Fibroblast of lung (primary cell): ENCODE measurements around the gene ZPLD1. TPM values are rescaled to one million over a fixed set of nuclear protein-coding genes. Genes with fewer than 3 reads are reported as not detected.

Source experiments
- DNase-seq, 2 donors: peaks; one replicate each; pipeline versions ENCODE4 v3.0.0 to v3.0.0-alpha.2; 2010; ENCODE audit warnings: low read depth in 2 of 2
- H2AFZ ChIP-seq: 2 replicates; pipeline ENCODE4 v1.5.1; 2012; ENCODE audit warnings: low read length, control low read depth, inconsistent platforms
- H3K27ac ChIP-seq: 2 replicates; pipeline ENCODE4 v1.5.1; 2011; ENCODE audit warnings: low read length, control low read depth; ENCODE audit not compliant: insufficient read depth
- H3K27me3 ChIP-seq: 2 replicates; pipeline ENCODE4 v1.5.1; 2011; ENCODE audit warnings: mild to moderate bottlenecking, low read length; ENCODE audit not compliant: control insufficient read depth, insufficient read depth
- H3K36me3 ChIP-seq: 2 replicates; pipeline ENCODE4 v1.5.1; 2011; ENCODE audit warnings: low read length; ENCODE audit not compliant: control insufficient read depth, insufficient read depth
- H3K4me1 ChIP-seq: 2 replicates; pipeline ENCODE4 v1.5.1; 2011; ENCODE audit warnings: low read length; ENCODE audit not compliant: control insufficient read depth, insufficient read depth; ENCODE audit errors: extremely low read depth
- H3K4me2 ChIP-seq: 2 replicates; pipeline ENCODE4 v1.5.1; 2011; ENCODE audit warnings: low read length, control low read depth; ENCODE audit not compliant: insufficient read depth; ENCODE audit errors: extremely low read depth
- H3K4me3 ChIP-seq, 4 experiments: fragments of 200-600 bp in 1 of 4; sonication (generic) in 1 of 4; replicated peaks in 1 of 4; 2 replicates each; pipeline ENCODE4 v1.5.1; 2011 to 2016; ENCODE audit warnings: low read length in 4 of 4, low read depth in 3 of 4, mild to moderate bottlenecking in 3 of 4, control low read depth in 2 of 4, inconsistent platforms in 1 of 4, mixed read lengths in 1 of 4; ENCODE audit not compliant: insufficient read depth in 1 of 4; ENCODE audit errors: control extremely low read depth in 1 of 4
- H3K79me2 ChIP-seq: 2 replicates; pipeline ENCODE4 v1.5.1; 2012; ENCODE audit warnings: mild to moderate bottlenecking, low read length, inconsistent platforms; ENCODE audit not compliant: control insufficient read depth, insufficient read depth
- H3K9ac ChIP-seq: 2 replicates; pipeline ENCODE4 v1.5.1; 2011; ENCODE audit warnings: mild to moderate bottlenecking, low read length, control low read depth; ENCODE audit not compliant: insufficient read depth
- H3K9me3 ChIP-seq: 2 replicates; pipeline ENCODE4 v1.5.1; 2012; ENCODE audit warnings: low read depth, low read length; ENCODE audit not compliant: control insufficient read depth, insufficient read depth
- H4K20me1 ChIP-seq: 2 replicates; pipeline ENCODE4 v1.5.1; 2011; ENCODE audit warnings: low read length; ENCODE audit not compliant: control insufficient read depth, insufficient read depth; ENCODE audit errors: extremely low read depth
- EZH2 ChIP-seq: IDR thresholded peaks from 2 replicates; pipeline ENCODE4 v1.5.1; 2012; ENCODE audit warnings: low read length, control low read depth, mild to moderate bottlenecking; ENCODE audit errors: missing control alignments
- polyA plus RNA-seq, 2 donors: library from polyadenylated mRNA; depleted of rRNA in 1 of 2; stranded (reverse) in 1 of 2; unstranded in 1 of 2; fragments of >200 nt; gene quantifications; 2 replicates each; pipeline ENCODE4 v1.2.1, GENCODE V29; 2011 to 2012; ENCODE audit warnings: missing spikeins in 1 of 2
- total RNA-seq: library from RNA; depleted of rRNA; stranded (reverse); fragments of >200 nt; gene quantifications from 2 replicates; pipeline ENCODE4 v1.2.1, GENCODE V29; 2014
- TF ChIP-seq, protein P1 (sequence below), 2 donors: IDR thresholded peaks in 1 of 2; conservative IDR thresholded peaks in 1 of 2; 1 replicate in 1 of 2; 2 replicates in 1 of 2; pipeline ENCODE4 v1.5.1; 2011 to 2012; ENCODE audit warnings: low read length in 2 of 2, control low read depth in 1 of 2, inconsistent platforms in 1 of 2, low read depth in 1 of 2, mild to moderate bottlenecking in 1 of 2

ZPLD1 gene
- total and polyA plus RNA-seq, 2 donors (not counting 1 experiment from before 2014, with no cell fraction given): 0.02 to 0.17 TPM

GRCh38 chr3:102511168-102511567, 76.4 kb downstream of the ZPLD1 start:
- H2AFZ ChIP-seq: no peak overlapping the region
- H3K27me3 ChIP-seq: no peaks in the 10 kb centered on the region
- H3K4me3 ChIP-seq: no peak overlapping the region
- H3K9ac ChIP-seq: no peak overlapping the region
- TF ChIP-seq, protein P1, sequence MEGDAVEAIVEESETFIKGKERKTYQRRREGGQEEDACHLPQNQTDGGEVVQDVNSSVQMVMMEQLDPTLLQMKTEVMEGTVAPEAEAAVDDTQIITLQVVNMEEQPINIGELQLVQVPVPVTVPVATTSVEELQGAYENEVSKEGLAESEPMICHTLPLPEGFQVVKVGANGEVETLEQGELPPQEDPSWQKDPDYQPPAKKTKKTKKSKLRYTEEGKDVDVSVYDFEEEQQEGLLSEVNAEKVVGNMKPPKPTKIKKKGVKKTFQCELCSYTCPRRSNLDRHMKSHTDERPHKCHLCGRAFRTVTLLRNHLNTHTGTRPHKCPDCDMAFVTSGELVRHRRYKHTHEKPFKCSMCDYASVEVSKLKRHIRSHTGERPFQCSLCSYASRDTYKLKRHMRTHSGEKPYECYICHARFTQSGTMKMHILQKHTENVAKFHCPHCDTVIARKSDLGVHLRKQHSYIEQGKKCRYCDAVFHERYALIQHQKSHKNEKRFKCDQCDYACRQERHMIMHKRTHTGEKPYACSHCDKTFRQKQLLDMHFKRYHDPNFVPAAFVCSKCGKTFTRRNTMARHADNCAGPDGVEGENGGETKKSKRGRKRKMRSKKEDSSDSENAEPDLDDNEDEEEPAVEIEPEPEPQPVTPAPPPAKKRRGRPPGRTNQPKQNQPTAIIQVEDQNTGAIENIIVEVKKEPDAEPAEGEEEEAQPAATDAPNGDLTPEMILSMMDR (conservative IDR thresholded peaks at IDR 0.05 in 1 of 2, IDR thresholded peaks at IDR 0.05 in 1 of 2; ENCODE audit: low read depth in 1 of 2, low read length in 2 of 2): no peak
- TF ChIP-seq EZH2: no peak
- no peak for DNase-seq
- no peaks in the 10 kb centered on the region for H3K4me1 ChIP-seq
- no peaks in the 10 kb centered on the region for H3K9me3 ChIP-seq
- no peaks in the 10 kb centered on the region for H3K79me2 ChIP-seq
- no peak overlapping the region for H3K27ac ChIP-seq
- no peaks in the 10 kb centered on the region for H3K36me3 ChIP-seq
- no peaks in the 10 kb centered on the region for H4K20me1 ChIP-seq
- H3K4me2 ChIP-seq: no peak overlapping the region

- DNase-seq: no peak
- H3K4me1 ChIP-seq: no peaks in the 10 kb centered on the region
- no peak overlapping the region for H3K27ac ChIP-seq
- no peak overlapping the region for H3K9ac ChIP-seq
- H2AFZ ChIP-seq: no peak overlapping the region
- no peaks in the 10 kb centered on the region for H4K20me1 ChIP-seq
- H3K27me3 ChIP-seq: no peaks in the 10 kb centered on the region
- TF ChIP-seq, protein P1 (conservative IDR thresholded peaks at IDR 0.05 in 1 of 2, IDR thresholded peaks at IDR 0.05 in 1 of 2; ENCODE audit: low read depth in 1 of 2, low read length in 2 of 2): no peak
- no peak for TF ChIP-seq EZH2
- H3K4me2 ChIP-seq: no peak overlapping the region
- H3K36me3 ChIP-seq: no peaks in the 10 kb centered on the region
- no peaks in the 10 kb centered on the region for H3K79me2 ChIP-seq
- H3K4me3 ChIP-seq: no peak overlapping the region
- no peaks in the 10 kb centered on the region for H3K9me3 ChIP-seq
These were observed 76.8 kb downstream of the ZPLD1 start for GRCh38 chr3:102511639-102512038.

- H3K27me3 ChIP-seq: no peaks in the 10 kb centered on the region
- no peaks in the 10 kb centered on the region for H4K20me1 ChIP-seq
- no peak overlapping the region for H2AFZ ChIP-seq
- H3K79me2 ChIP-seq: no peaks in the 10 kb centered on the region
- peak; percentile 21 to 25 for DNase-seq
- no peaks in the 10 kb centered on the region for H3K4me1 ChIP-seq
- no peaks in the 10 kb centered on the region for H3K9me3 ChIP-seq
- no peak overlapping the region for H3K27ac ChIP-seq
- TF ChIP-seq, protein P1 (conservative IDR thresholded peaks at IDR 0.05 in 1 of 2, IDR thresholded peaks at IDR 0.05 in 1 of 2; ENCODE audit: low read depth in 1 of 2, low read length in 2 of 2): no peak
- TF ChIP-seq EZH2: no peak
- H3K36me3 ChIP-seq: no peaks in the 10 kb centered on the region
- no peak overlapping the region for H3K9ac ChIP-seq
- no peak overlapping the region for H3K4me3 ChIP-seq
- H3K4me2 ChIP-seq: no peak overlapping the region
These were observed 78.1 kb downstream of the ZPLD1 start for GRCh38 chr3:102512734-102513504.
